Astrocyte of the cerebellum (primary cell): ENCODE data around the gene TOR1B.

Experiments
- DNase-seq: peaks from one replicate; pipeline ENCODE4 v3.0.0-alpha.2; 2011; ENCODE audit warnings: low read depth
- H3K4me3 ChIP-seq: 2 replicates; pipeline ENCODE4 v1.5.1; 2011; ENCODE audit warnings: mild to moderate bottlenecking, low read depth, low read length, moderate library complexity
- in situ Hi-C: cut with HindIII; loops from 2 replicates; pipeline ENCODE4 v1.10.0; 2017; ENCODE audit warnings: low sequenced_read_pairs
- TF ChIP-seq, protein P1 (sequence below): IDR thresholded peaks from 2 replicates; pipeline ENCODE4 v1.5.1; 2012; ENCODE audit warnings: low read length, low read depth, moderate library complexity, mild to moderate bottlenecking; ENCODE audit errors: missing control alignments

TOR1B gene

DNA sequence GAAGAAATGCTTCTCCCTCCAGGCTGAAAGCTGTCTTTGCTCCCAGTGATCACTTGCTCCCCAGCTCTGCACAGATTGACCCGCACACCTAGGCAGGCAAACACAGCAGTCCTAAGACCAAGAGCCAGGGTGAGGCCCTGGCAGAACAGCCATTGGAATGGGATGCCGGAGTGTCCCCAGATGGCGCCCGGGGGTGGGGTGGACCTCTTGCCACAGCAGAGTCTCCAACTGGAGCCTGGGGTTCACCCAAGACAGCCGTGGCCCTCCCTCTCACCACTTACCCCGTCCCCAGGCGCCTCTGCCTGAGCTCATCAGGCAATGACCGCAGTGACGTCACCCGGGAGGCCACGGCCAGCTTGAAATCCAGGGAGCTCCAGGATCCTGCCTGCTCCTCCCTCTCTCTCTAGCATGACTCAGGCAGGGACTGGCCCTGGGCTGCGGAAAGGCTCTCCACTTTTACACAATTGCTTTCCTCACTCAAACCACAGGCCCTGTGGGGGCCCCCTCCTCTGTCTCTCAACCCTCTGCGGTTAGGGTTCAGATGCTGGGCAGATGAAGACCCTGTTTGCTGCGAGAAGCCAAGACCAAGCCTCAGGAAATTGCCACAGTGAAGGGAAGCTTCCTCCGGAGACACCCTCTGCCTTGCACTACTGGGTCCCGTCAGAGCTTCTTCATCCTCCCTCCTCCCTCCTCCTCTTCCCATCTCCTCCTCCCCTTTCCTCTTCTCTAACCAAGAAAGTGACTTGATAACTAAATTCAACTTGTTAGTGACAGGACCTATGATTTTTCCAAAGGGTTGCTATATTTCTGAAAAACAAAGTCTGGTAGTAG lies 25.8 kb upstream of the TOR1B start:
- peak; percentile 99 for DNase-seq
- H3K4me3 ChIP-seq = peak overlapping the region; percentile 5
- TF ChIP-seq, protein P1, sequence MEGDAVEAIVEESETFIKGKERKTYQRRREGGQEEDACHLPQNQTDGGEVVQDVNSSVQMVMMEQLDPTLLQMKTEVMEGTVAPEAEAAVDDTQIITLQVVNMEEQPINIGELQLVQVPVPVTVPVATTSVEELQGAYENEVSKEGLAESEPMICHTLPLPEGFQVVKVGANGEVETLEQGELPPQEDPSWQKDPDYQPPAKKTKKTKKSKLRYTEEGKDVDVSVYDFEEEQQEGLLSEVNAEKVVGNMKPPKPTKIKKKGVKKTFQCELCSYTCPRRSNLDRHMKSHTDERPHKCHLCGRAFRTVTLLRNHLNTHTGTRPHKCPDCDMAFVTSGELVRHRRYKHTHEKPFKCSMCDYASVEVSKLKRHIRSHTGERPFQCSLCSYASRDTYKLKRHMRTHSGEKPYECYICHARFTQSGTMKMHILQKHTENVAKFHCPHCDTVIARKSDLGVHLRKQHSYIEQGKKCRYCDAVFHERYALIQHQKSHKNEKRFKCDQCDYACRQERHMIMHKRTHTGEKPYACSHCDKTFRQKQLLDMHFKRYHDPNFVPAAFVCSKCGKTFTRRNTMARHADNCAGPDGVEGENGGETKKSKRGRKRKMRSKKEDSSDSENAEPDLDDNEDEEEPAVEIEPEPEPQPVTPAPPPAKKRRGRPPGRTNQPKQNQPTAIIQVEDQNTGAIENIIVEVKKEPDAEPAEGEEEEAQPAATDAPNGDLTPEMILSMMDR = no peak
- in situ Hi-C loops = loop anchor here (5.0 kb wide), 3 partner anchors 50 to 145 kb away; no protein-coding TSS in a partner anchor

DNA sequence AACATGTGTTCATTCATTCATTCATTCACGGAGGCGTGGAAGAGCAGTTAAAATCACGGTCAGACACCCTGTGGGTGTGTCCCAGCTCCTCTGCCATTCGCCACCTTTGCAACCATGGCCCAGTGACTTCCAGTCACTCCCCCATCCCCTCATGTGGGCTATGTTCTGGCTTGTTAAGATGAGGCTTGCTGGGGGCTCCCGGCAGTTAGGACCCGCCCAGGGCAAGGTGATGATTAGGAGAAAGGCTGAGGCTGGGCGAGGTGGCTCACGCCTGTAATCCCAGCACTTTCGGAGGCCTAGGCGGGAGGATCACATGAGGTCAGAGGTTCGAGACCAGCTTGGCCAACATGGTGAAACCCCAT lies 25.2 kb upstream of the TOR1B start:
- H3K4me3 ChIP-seq = no peak overlapping the region
- no peak for DNase-seq
- TF ChIP-seq, protein P1 = no peak
- in situ Hi-C loops = loop anchor here (5.0 kb wide), 3 partner anchors 50 to 145 kb away; no protein-coding TSS in a partner anchor

DNA sequence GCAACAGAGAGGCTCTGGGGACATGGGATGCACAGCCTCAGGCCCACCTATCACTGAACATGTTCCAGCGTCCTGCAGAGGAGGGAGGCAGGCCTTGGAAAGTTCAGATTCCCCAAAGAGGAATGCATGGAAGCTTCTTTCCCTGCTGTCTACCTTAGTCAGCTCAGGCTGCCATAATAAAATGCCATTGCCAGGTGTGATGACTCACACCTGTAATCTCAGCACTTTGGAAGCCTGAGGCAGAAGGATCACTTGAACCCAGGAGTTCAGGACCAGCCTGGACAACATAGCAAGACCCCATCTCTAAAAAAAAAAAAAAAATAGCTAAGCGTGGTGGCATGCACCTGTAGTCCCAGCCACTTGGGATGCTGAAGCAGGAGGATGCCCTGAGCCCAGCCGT lies 24.5 kb upstream of the TOR1B start:
- TF ChIP-seq, protein P1 = no peak
- no peak overlapping the region for H3K4me3 ChIP-seq
- no peak for DNase-seq
- in situ Hi-C loops = loop anchor here (5.0 kb wide), 3 partner anchors 51 to 146 kb away; no protein-coding TSS in a partner anchor

DNA sequence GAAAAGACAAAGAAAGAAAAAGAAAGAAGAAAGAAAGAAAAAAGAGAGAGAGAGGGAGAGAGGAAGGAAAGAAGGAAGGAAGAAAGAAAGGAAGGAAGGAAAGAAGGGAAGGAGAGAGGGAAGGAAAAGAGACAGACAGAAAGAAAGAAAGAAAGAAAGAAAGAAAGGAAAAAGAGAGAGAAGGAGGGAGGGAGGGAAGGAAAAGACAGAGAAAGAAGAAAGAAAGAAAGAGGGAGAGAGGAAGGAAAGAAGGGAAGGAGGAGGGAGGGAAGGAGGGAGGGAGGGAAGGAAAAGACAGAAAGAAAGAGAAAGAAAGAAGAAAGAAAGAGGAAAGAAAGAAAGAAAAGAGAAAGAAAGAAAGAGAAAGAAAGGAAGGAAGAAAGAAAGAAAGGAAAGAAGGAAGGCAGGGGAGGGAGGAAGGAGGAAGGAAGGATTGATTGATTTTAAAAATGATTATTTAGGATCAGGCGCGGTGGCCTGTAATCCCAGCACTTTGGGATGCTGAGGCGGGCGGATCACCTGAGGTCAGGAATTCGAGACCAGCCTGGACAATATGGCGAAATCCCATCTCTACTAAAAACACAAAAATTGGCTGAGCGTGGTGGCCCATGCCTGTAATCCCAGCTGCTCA lies 23.3 kb upstream of the TOR1B start:
- in situ Hi-C loops = loop anchor here (5.0 kb wide), 3 partner anchors 52 to 147 kb away; no protein-coding TSS in a partner anchor
- TF ChIP-seq, protein P1 = no peak
- no peak overlapping the region for H3K4me3 ChIP-seq
- DNase-seq = no peak

DNA sequence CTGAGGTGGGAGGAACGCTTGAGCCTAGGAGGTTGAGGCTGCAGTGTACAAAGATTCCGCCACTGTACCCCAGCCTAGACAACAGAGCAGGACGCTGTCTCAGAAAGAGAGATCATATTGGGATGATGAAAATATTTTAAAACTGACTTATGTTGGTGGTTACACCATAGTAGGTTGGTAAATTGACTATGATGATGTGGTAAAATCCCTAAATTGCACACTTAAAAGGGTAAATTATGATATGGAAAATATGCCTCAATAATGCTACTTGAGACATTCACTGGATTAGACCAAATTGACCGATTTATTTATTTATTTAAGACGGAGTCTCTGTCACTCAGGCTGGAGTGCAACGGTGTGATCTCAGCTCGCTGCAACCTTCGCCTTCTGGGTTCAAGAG lies 21.9 kb upstream of the TOR1B start:
- DNase-seq = no peak
- no peak overlapping the region for H3K4me3 ChIP-seq
- TF ChIP-seq, protein P1 = no peak
- in situ Hi-C loops = no loop called here

DNA sequence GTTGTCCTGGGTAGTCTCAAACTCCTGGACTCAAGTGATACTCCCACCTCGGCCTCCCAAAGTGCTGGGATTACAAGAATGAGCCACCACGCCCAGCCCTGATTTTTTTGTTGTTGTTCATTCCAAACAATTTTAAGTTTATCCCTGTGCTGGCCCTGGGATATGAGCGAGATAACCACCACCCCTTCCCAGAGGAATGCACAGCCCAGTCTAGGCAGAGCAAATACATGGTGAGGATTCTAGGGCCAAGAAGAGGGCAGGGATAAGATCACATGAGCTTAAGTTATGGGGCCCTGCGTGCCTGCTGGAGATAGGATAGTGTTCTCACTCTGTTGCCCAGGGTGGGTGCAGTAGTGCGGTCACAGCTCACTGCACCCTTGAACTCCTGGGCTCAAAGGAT lies 21.0 kb upstream of the TOR1B start:
- in situ Hi-C loops = no loop called here
- DNase-seq = no peak
- H3K4me3 ChIP-seq = no peak overlapping the region
- TF ChIP-seq, protein P1 = no peak
